Naive thymus-derived CD4-positive, alpha-beta T cell (primary cell): ENCODE results near the gene CCL1. TPM values are rescaled to one million over a fixed set of nuclear protein-coding genes. Genes with fewer than 3 reads are reported as not detected.

Experiments used
- ATAC-seq: fragments of 150-1000 bp; cut with Tn5 transposase; 2 replicates; pipeline ENCODE4 v1.10.0; 2021; ENCODE audit warnings: mild to moderate bottlenecking, moderate library complexity
- CTCF ChIA-PET: fragments of 350-600 bp; sonication (Branson Sonifier 250); formaldehyde crosslinking; loops from one replicate; lab custom pipeline; 2021; ENCODE audit warnings: antibody characterized with exemption; lab: Charles Lee
- POLR2A ChIA-PET: fragments of 350-600 bp; sonication (Branson Sonifier 250); formaldehyde crosslinking; loops from one replicate; lab custom pipeline; 2021; ENCODE audit warnings: antibody characterized with exemption, inconsistent platforms; lab: Charles Lee
- DNase-seq, 9 donors: peaks; one replicate each; pipeline versions ENCODE4 v3.0.0 to v3.0.0-alpha.2; 2020 to 2022; ENCODE audit warnings: mixed read lengths in 1 of 9
- H3K27ac ChIP-seq: one replicate; pipeline ENCODE4 v1.7.0; 2013; ENCODE audit warnings: mild to moderate bottlenecking, low read depth, low read length, moderate library complexity
- H3K27me3 ChIP-seq, 2 donors: one replicate each; pipeline ENCODE4 v1.7.0; 2013; ENCODE audit warnings: low read length in 2 of 2, mild to moderate bottlenecking in 2 of 2, moderate library complexity in 2 of 2; ENCODE audit not compliant: control insufficient read depth in 2 of 2, insufficient read depth in 2 of 2
- H3K36me3 ChIP-seq, 3 experiments: 1 replicate in 2 of 3; 2 replicates in 1 of 3; pipeline ENCODE4 v1.7.0; 2013; ENCODE audit warnings: low read length in 3 of 3, mild to moderate bottlenecking in 3 of 3, moderate library complexity in 1 of 3; ENCODE audit not compliant: insufficient read depth in 3 of 3, control insufficient read depth in 2 of 3
- H3K4me1 ChIP-seq, 2 donors: one replicate each; pipeline ENCODE4 v1.7.0; 2013; ENCODE audit warnings: low read length in 2 of 2, mild to moderate bottlenecking in 2 of 2, moderate library complexity in 1 of 2; ENCODE audit not compliant: control insufficient read depth in 2 of 2, insufficient read depth in 2 of 2
- H3K4me3 ChIP-seq: 2 replicates; pipeline ENCODE4 v1.7.0; 2013; ENCODE audit warnings: mild to moderate bottlenecking, low read length
- H3K9me3 ChIP-seq, 3 experiments: 1 replicate in 2 of 3; 2 replicates in 1 of 3; pipeline ENCODE4 v1.7.0; 2013; ENCODE audit warnings: low read length in 3 of 3; ENCODE audit not compliant: control insufficient read depth in 2 of 3
- H3K27ac Mint-ChIP-seq, 9 donors: one replicate each; pipeline ENCODE4 v1.8.0; 2020 to 2022; ENCODE audit warnings: mixed read lengths in 9 of 9, mild to moderate bottlenecking in 8 of 9, moderate library complexity in 5 of 9, inconsistent platforms in 2 of 9
- H3K27me3 Mint-ChIP-seq, 5 donors: one replicate each; pipeline ENCODE4 v1.8.0; 2021 to 2022; ENCODE audit warnings: mixed read lengths in 5 of 5, mild to moderate bottlenecking in 1 of 5
- H3K36me3 Mint-ChIP-seq, 5 donors: one replicate each; pipeline ENCODE4 v1.8.0; 2020 to 2022; ENCODE audit warnings: mixed read lengths in 5 of 5, mild to moderate bottlenecking in 3 of 5, inconsistent platforms in 1 of 5
- H3K4me1 Mint-ChIP-seq, 7 donors: one replicate each; pipeline ENCODE4 v1.8.0; 2020 to 2022; ENCODE audit warnings: mixed read lengths in 7 of 7, mild to moderate bottlenecking in 3 of 7, inconsistent platforms in 1 of 7
- H3K4me3 Mint-ChIP-seq, 10 donors: one replicate each; pipeline ENCODE4 v1.8.0; 2020 to 2022; ENCODE audit warnings: mild to moderate bottlenecking in 10 of 10, mixed read lengths in 10 of 10, moderate library complexity in 6 of 10, inconsistent platforms in 2 of 10
- H3K9me3 Mint-ChIP-seq, 11 donors: one replicate each; pipeline ENCODE4 v1.8.0; 2020 to 2022; ENCODE audit warnings: mixed read lengths in 11 of 11, mild to moderate bottlenecking in 4 of 11, inconsistent platforms in 1 of 11, moderate library complexity in 1 of 11
- intact Hi-C, 2 donors: fragments of 100-400 bp; cut with micrococcal nuclease; formaldehyde crosslinking; loops; one replicate each; pipeline ENCODE4 v1.15.1; 2023
- polyA plus RNA-seq, 2 donors: library from polyadenylated mRNA; unstranded; fragments of 300-500 nt; fragmentation: Illumina TruSeq; gene quantifications; one replicate each; pipeline ENCODE4 v1.2.3, GENCODE V29; 2021
- total RNA-seq, 6 experiments: library from RNA in 5 of 6; stranded (reverse) in 5 of 6; gene quantifications; 1 replicate in 5 of 6; 2 replicates in 1 of 6; pipeline ENCODE4 v1.2.3 and lab custom pipeline; 2021 to 2026

Gene CCL1
- total and polyA plus RNA-seq, 7 experiments from 2014 or later, result 17.4 TPM; not detected in 6

GRCh38 chr17:34369571-34369970 is 6.5 kb upstream of the CCL1 start:
- Histone ChIP-seq H3K27ac (no peak overlapping the region), H3K27me3 (no peaks in the 10 kb centered on the region), H3K9me3 (no peaks in the 10 kb centered on the region), H3K36me3 (no peaks in the 10 kb centered on the region), H3K4me3 (no peak overlapping the region), H3K4me1 (no peaks in the 10 kb centered on the region)
- ChIA-PET CTCF (no interaction called here), POLR2A (no interaction called here)
- Mint-ChIP-seq H3K9me3 (peaks cover 0 to 2% (median 0%) of the 10 kb centered on the region in 11 donors), H3K36me3 (no peaks in the 10 kb centered on the region), H3K4me1 (peaks cover 0 to 48% (median 8%) of the 10 kb centered on the region in 7 donors), H3K27me3 (peaks cover 0 to 21% (median 10%) of the 10 kb centered on the region in 5 donors), H3K27ac (no peak overlapping the region), H3K4me3 (no peak overlapping the region)
- intact Hi-C loops, result no loop called here
- no peak for DNase-seq
- ATAC-seq, result no peak

DNA sequence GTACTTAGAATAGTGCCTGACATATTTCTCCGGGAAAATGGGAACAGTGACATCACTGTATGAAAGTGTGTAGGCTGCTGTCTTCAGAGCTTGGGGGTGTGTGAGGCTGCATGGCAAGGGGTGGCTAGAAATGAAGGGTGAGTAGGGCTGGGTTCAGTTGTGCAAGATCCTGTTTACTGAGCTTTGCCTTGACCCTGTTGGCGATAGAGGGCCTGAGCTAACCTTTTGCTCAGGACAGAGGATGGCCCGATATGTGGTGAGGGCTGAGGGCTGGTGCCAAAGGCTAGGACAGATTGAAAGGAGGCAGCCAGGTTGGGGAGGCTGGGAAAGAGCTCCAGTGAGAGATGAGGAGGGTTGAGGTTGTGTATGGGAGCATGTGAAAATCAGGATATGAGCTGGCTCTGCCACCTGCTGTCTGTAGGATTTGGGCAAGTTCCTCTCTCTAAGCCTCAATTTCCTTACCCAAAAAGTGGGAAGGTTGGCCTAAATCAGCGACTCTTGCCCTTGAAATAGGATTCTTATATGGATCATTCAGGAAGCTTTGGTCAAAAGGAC is 6.0 kb upstream of the CCL1 start:
- POLR2A ChIA-PET, result no interaction called here

DNA sequence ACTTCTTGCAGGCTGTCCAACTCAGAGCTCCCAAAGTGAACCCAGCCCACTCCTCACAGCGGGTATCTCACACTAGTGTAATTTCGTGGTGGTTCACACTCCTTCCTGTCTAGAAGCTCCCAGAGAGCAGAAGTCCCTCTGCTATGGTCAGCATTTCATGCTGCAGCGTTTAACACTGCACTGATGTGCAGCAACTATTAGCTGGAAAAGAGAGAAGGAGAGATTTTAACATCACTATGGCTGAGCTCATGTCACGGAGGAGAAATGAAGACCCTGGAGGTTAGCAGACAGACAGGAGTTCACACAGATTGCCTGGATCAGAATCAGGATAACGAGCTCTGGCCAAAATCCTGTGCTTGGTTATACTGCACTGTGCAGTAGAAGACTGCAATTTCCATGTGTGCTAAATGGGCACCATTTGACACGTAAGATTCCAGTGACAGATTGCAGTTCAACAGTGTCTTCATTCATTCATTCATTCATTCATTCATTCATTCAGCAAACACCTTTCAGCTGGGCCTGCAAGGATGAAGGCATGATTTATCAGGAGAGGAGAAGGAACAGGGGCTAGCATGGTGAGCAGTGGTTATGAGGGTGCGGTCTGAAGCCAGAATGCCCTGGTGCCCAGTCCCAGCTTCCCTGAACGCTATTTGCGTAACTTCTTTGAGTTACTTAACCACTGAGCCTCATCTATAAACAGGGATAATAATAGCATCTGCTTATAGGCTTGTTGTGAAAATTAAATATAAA is 5.3 kb upstream of the CCL1 start:
- ATAC-seq, result peak; percentile 43
- Histone ChIP-seq H3K27me3 (no peaks in the 10 kb centered on the region), H3K4me3 (no peak overlapping the region), H3K36me3 (no peaks in the 10 kb centered on the region), H3K9me3 (no peaks in the 10 kb centered on the region), H3K4me1 (no peaks in the 10 kb centered on the region), H3K27ac (no peak overlapping the region)
- POLR2A ChIA-PET, result no interaction called here
- H3K4me1 Mint-ChIP-seq, result peaks cover 0 to 56% (median 8%) of the 10 kb centered on the region in 7 donors
- no peaks in the 10 kb centered on the region for H3K36me3 Mint-ChIP-seq
- DNase-seq, result no peak
- CTCF ChIA-PET, result interaction anchor here (0.7 kb wide), 1 partner anchor 9 kb away, joined by 3 read pairs; no protein-coding TSS in a partner anchor
- H3K4me3 Mint-ChIP-seq, result no peak overlapping the region
- H3K27me3 Mint-ChIP-seq, result peaks cover 0 to 26% (median 15%) of the 10 kb centered on the region in 5 donors
- intact Hi-C loops, result no loop called here
- H3K9me3 Mint-ChIP-seq, result peaks cover 0 to 2% (median 0%) of the 10 kb centered on the region in 11 donors
- H3K27ac Mint-ChIP-seq, result no peak overlapping the region

More for the DNA sequence above, 6.0 kb upstream of the CCL1 start:
- Mint-ChIP-seq H3K27ac (no peak overlapping the region), H3K27me3 (peaks cover 0 to 25% (median 15%) of the 10 kb centered on the region in 5 donors), H3K4me1 (peaks cover 0 to 52% (median 8%) of the 10 kb centered on the region in 7 donors), H3K4me3 (no peak overlapping the region), H3K36me3 (no peaks in the 10 kb centered on the region), H3K9me3 (peaks cover 0 to 2% (median 0%) of the 10 kb centered on the region in 11 donors)
- no peaks in the 10 kb centered on the region for H3K9me3 ChIP-seq
- H3K4me1 ChIP-seq, result no peaks in the 10 kb centered on the region
- no peaks in the 10 kb centered on the region for H3K27me3 ChIP-seq
- ATAC-seq (peak; percentile 34), DNase-seq (no peak)
- no peaks in the 10 kb centered on the region for H3K36me3 ChIP-seq
- CTCF ChIA-PET, result no interaction called here
- intact Hi-C loops, result no loop called here
- no peak overlapping the region for H3K27ac ChIP-seq
- H3K4me3 ChIP-seq, result no peak overlapping the region

GRCh38 chr17:34367486-34368195 is 4.6 kb upstream of the CCL1 start:
- peaks cover 1 to 29% (median 15%) of the 10 kb centered on the region in 5 donors for H3K27me3 Mint-ChIP-seq
- intact Hi-C loops, result no loop called here
- no peak overlapping the region for H3K4me3 Mint-ChIP-seq
- Histone ChIP-seq H3K36me3 (no peaks in the 10 kb centered on the region), H3K4me3 (no peak overlapping the region), H3K4me1 (no peaks in the 10 kb centered on the region), H3K9me3 (no peaks in the 10 kb centered on the region), H3K27me3 (no peaks in the 10 kb centered on the region), H3K27ac (no peak overlapping the region)
- H3K27ac Mint-ChIP-seq, result no peak overlapping the region
- DNase-seq (no peak), ATAC-seq (no peak)
- ChIA-PET CTCF (interaction anchor here (0.7 kb wide), 1 partner anchor 8 kb away, joined by 3 read pairs; no protein-coding TSS in a partner anchor), POLR2A (no interaction called here)
- H3K9me3 Mint-ChIP-seq, result peaks cover 0 to 2% (median 0%) of the 10 kb centered on the region in 11 donors
- no peaks in the 10 kb centered on the region for H3K36me3 Mint-ChIP-seq
- peaks cover 0 to 61% (median 8%) of the 10 kb centered on the region in 7 donors for H3K4me1 Mint-ChIP-seq

DNA sequence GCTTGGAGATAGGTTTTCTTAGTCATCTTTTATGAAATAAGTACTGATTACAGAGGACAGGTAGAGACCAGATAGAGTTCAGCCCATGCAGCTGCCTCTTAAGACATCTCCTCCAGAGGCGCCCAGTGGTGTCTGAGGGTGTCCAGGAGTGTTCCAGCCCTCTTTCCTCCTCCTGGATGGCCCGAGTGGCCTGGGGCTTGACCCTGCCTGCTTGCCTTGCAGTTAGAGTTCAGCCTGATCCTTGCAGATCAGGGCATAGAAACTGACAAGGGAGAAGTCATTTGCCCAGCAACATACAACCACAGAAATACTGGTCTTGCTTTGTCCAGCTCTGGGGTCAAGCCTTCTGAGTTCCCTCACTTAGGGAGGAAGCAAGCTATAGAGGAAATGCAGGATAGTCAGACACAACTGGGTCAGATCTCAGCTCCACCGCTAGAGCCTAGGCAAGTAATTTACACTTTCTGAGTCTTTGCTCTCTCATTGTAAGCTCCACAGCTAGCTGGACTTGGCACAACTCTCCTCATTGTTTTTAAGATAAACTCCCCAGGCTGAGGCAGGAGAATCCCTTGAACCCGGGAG is 3.6 kb upstream of the CCL1 start:
- ChIA-PET POLR2A (no interaction called here), CTCF (no interaction called here)
- no peaks in the 10 kb centered on the region for H3K4me1 ChIP-seq
- H3K4me3 Mint-ChIP-seq, result no peak overlapping the region
- intact Hi-C loops, result no loop called here
- H3K27me3 Mint-ChIP-seq, result peaks cover 6 to 39% (median 15%) of the 10 kb centered on the region in 5 donors
- H3K9me3 Mint-ChIP-seq, result no peaks in the 10 kb centered on the region
- H3K36me3 Mint-ChIP-seq, result no peaks in the 10 kb centered on the region
- H3K27ac Mint-ChIP-seq, result peak overlapping the region in 1 of 9 donors; percentile 39
- H3K4me3 ChIP-seq, result no peak overlapping the region
- no peak overlapping the region for H3K27ac ChIP-seq
- no peak for ATAC-seq
- no peaks in the 10 kb centered on the region for H3K9me3 ChIP-seq
- peaks cover 0 to 64% (median 8%) of the 10 kb centered on the region in 7 donors for H3K4me1 Mint-ChIP-seq
- no peak for DNase-seq
- H3K36me3 ChIP-seq, result no peaks in the 10 kb centered on the region
- no peaks in the 10 kb centered on the region for H3K27me3 ChIP-seq

- H3K27ac ChIP-seq, result no peak overlapping the region
- intact Hi-C loops, result no loop called here
- H3K4me3 Mint-ChIP-seq, result no peak overlapping the region
- H3K27ac Mint-ChIP-seq, result peak overlapping the region in 1 of 9 donors; percentile 39
- DNase-seq, result no peak
- H3K4me3 ChIP-seq, result no peak overlapping the region
- peaks cover 6 to 40% (median 15%) of the 10 kb centered on the region in 5 donors for H3K27me3 Mint-ChIP-seq
- no peaks in the 10 kb centered on the region for H3K27me3 ChIP-seq
- H3K4me1 ChIP-seq, result no peaks in the 10 kb centered on the region
- H3K36me3 ChIP-seq, result no peaks in the 10 kb centered on the region
- no peaks in the 10 kb centered on the region for H3K9me3 Mint-ChIP-seq
- H3K36me3 Mint-ChIP-seq, result no peaks in the 10 kb centered on the region
- H3K4me1 Mint-ChIP-seq, result peaks cover 3 to 63% (median 8%) of the 10 kb centered on the region in 7 donors
- no peak for ATAC-seq
- H3K9me3 ChIP-seq, result no peaks in the 10 kb centered on the region
- ChIA-PET CTCF (no interaction called here), POLR2A (no interaction called here)
These were observed 3.0 kb upstream of the CCL1 start for GRCh38 chr17:34366010-34366409.
